NK-92 treated with Interleukin-12 subunit alpha and Interleukin-12 subunit beta, amount 100 ng/mL, for 24 hours (cell line): ENCODE data around the gene STK4.

Source experiments
- DNase-seq: peaks from one replicate; lab custom pipeline; 2025; lab: John Stamatoyannopoulos, UW

Gene STK4

GRCh38 chr20:45029884-45030283, 63.6 kb downstream of the STK4 start:
- DNase-seq = no peak

GRCh38 chr20:45032276-45032675, 66.0 kb downstream of the STK4 start:
- DNase-seq = no peak

- no peak for DNase-seq
Measured at GRCh38 chr20:45032781-45033180, 66.5 kb downstream of the STK4 start.

GRCh38 chr20:45034436-45034835, 68.1 kb downstream of the STK4 start:
- DNase-seq = no peak

GRCh38 chr20:45036044-45036755, 69.9 kb downstream of the STK4 start:
- no peak for DNase-seq

GRCh38 chr20:45037050-45037449, 70.7 kb downstream of the STK4 start:
- DNase-seq = no peak

GRCh38 chr20:45037635-45038034, 71.3 kb downstream of the STK4 start:
- DNase-seq = no peak

GRCh38 chr20:45038745-45039474, 72.6 kb downstream of the STK4 start:
- no peak for DNase-seq

GRCh38 chr20:45039475-45039820, 73.1 kb downstream of the STK4 start:
- DNase-seq = no peak

GRCh38 chr20:45041464-45042337, 75.4 kb downstream of the STK4 start:
- no peak for DNase-seq

- DNase-seq = no peak
Measured at GRCh38 chr20:45042978-45043377, 76.7 kb downstream of the STK4 start.

GRCh38 chr20:45044084-45044573, 77.8 kb downstream of the STK4 start:
- DNase-seq = no peak

GRCh38 chr20:45044601-45045000, 78.3 kb downstream of the STK4 start:
- DNase-seq = no peak

- DNase-seq = no peak
Measured at GRCh38 chr20:45047581-45048119, 81.3 kb downstream of the STK4 start.

GRCh38 chr20:45049438-45049837, 83.1 kb downstream of the STK4 start:
- DNase-seq = no peak

- no peak for DNase-seq
Measured at GRCh38 chr20:45049904-45050471, 83.7 kb downstream of the STK4 start.

GRCh38 chr20:45051204-45052060, 85.1 kb downstream of the STK4 start:
- no peak for DNase-seq

GRCh38 chr20:45052698-45053429, 86.6 kb downstream of the STK4 start:
- DNase-seq = no peak

GRCh38 chr20:45053430-45054351, 87.4 kb downstream of the STK4 start:
- DNase-seq = no peak
